Measurements from ENCODE around the gene CLDN22.

The CLDN22 gene

DNA sequence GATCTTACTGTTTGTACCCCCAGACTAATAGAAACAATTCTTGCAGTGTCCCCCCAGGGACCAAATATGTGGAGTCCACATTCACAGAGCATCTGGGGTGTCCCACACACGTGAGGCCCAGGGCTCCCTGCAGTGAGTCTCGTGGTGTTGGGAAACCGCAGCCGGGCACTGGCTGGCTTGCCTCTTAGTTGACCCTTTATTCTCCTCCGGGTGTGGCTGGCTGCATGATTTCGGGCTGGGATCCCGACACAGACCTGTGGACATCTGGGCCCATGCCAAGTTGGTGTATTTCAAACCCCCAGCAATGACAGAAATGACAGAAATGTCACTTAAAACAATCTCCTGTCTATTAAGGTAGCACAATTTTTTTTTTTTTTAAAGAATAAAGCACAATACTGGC, 17.8 kb upstream of the CLDN22 start:
- Histone ChIP-seq H3K9me3 (replicated peaks in 1 of 2; ENCODE audit: control insufficient read depth in 2 of 2, insufficient read depth in 1 of 2, low read depth in 1 of 2, low read length in 2 of 2) (peaks cover 0 to 5% of the 10 kb centered on the region in 2 donors), H3K4me2 (ENCODE audit: insufficient read depth, low read length, poor library complexity, severe bottlenecking) (no peak overlapping the region), H3K27ac (replicated peaks; ENCODE audit: low read length) (no peak overlapping the region), H2BK120ac (ENCODE audit: low read depth, low read length) (no peak overlapping the region), H3K9ac (ENCODE audit: low read depth, low read length, poor library complexity) (no peak overlapping the region), H3K27me3 (ENCODE audit: control insufficient read depth in 3 of 3, insufficient read depth in 3 of 3, low read depth in 1 of 3, low read length in 3 of 3) (no peaks in the 10 kb centered on the region), H2BK5ac (ENCODE audit: low read length) (no peak overlapping the region), H2BK12ac (ENCODE audit: low read length) (no peak overlapping the region), H2AFZ (ENCODE audit: low read length) (no peak overlapping the region), H2BK15ac (ENCODE audit: low read length) (no peak overlapping the region), H3K4ac (ENCODE audit: low read length) (no peak overlapping the region), H4K91ac (ENCODE audit: low read depth, low read length, poor library complexity) (no peak overlapping the region), H3K23ac (ENCODE audit: low read depth, low read length, poor library complexity) (no peak overlapping the region), H3K4me3 (ENCODE audit: low read length in 2 of 2) (no peak overlapping the region), H3K36me3 (replicated peaks in 1 of 2; ENCODE audit: control insufficient read depth in 2 of 2, insufficient read depth in 2 of 2, low read length in 2 of 2) (no peaks in the 10 kb centered on the region), H4K8ac (ENCODE audit: low read depth, low read length) (no peak overlapping the region), H3K4me1 (ENCODE audit: control insufficient read depth in 2 of 2, insufficient read depth in 1 of 2, low read depth in 1 of 2, low read length in 2 of 2) (no peaks in the 10 kb centered on the region), H3K79me1 (ENCODE audit: low read depth, low read length) (no peaks in the 10 kb centered on the region), H3K14ac (ENCODE audit: low read length) (no peak overlapping the region), H3K18ac (ENCODE audit: low read length) (no peak overlapping the region), H2AK5ac (ENCODE audit: low read depth, low read length) (no peak overlapping the region)
- WGBS, 2 donors (ENCODE audit: extremely low coverage in 2 of 2, insufficient read length in 2 of 2, insufficient replicate concordance in 1 of 2) = no CpG with 5 or more reads among the region's 7 CpGs
- no peak for DNase-seq (ENCODE audit: low spot score)

GRCh38 chr4:183337349-183337748, 17.3 kb upstream of the CLDN22 start:
- H3K4ac ChIP-seq (ENCODE audit: low read length) = no peak overlapping the region
- H3K4me3 ChIP-seq (ENCODE audit: low read length in 2 of 2) = no peak overlapping the region
- no peak overlapping the region for H3K18ac ChIP-seq (ENCODE audit: low read length)
- no CpG with 5 or more reads among the region's 9 CpGs for WGBS, 2 donors (ENCODE audit: extremely low coverage in 2 of 2, insufficient read length in 2 of 2, insufficient replicate concordance in 1 of 2)
- no peak overlapping the region for H2BK120ac ChIP-seq (ENCODE audit: low read depth, low read length)
- no peak overlapping the region for H2BK15ac ChIP-seq (ENCODE audit: low read length)
- H3K14ac ChIP-seq (ENCODE audit: low read length) = no peak overlapping the region
- no peak overlapping the region for H3K23ac ChIP-seq (ENCODE audit: low read depth, low read length, poor library complexity)
- DNase-seq (ENCODE audit: low spot score) = no peak
- no peak overlapping the region for H2BK12ac ChIP-seq (ENCODE audit: low read length)
- H3K4me2 ChIP-seq (ENCODE audit: insufficient read depth, low read length, poor library complexity, severe bottlenecking) = no peak overlapping the region
- H3K36me3 ChIP-seq (replicated peaks in 1 of 2; ENCODE audit: control insufficient read depth in 2 of 2, insufficient read depth in 2 of 2, low read length in 2 of 2) = no peaks in the 10 kb centered on the region
- H3K9me3 ChIP-seq (replicated peaks in 1 of 2; ENCODE audit: control insufficient read depth in 2 of 2, insufficient read depth in 1 of 2, low read depth in 1 of 2, low read length in 2 of 2) = peaks cover 0 to 5% of the 10 kb centered on the region in 2 donors
- H3K79me1 ChIP-seq (ENCODE audit: low read depth, low read length) = no peaks in the 10 kb centered on the region
- H2BK5ac ChIP-seq (ENCODE audit: low read length) = no peak overlapping the region
- H2AFZ ChIP-seq (ENCODE audit: low read length) = no peak overlapping the region
- no peaks in the 10 kb centered on the region for H3K27me3 ChIP-seq (ENCODE audit: control insufficient read depth in 3 of 3, insufficient read depth in 3 of 3, low read depth in 1 of 3, low read length in 3 of 3)
- H3K9ac ChIP-seq (ENCODE audit: low read depth, low read length, poor library complexity) = no peak overlapping the region
- H2AK5ac ChIP-seq (ENCODE audit: low read depth, low read length) = no peak overlapping the region
- no peak overlapping the region for H4K91ac ChIP-seq (ENCODE audit: low read depth, low read length, poor library complexity)
- no peak overlapping the region for H3K27ac ChIP-seq (replicated peaks; ENCODE audit: low read length)
- no peaks in the 10 kb centered on the region for H3K4me1 ChIP-seq (ENCODE audit: control insufficient read depth in 2 of 2, insufficient read depth in 1 of 2, low read depth in 1 of 2, low read length in 2 of 2)
- H4K8ac ChIP-seq (ENCODE audit: low read depth, low read length) = no peak overlapping the region

- no peak overlapping the region for H3K18ac ChIP-seq (ENCODE audit: low read length)
- no CpG with 5 or more reads among the region's 3 CpGs for WGBS, 2 donors (ENCODE audit: extremely low coverage in 2 of 2, insufficient read length in 2 of 2, insufficient replicate concordance in 1 of 2)
- H3K4ac ChIP-seq (ENCODE audit: low read length) = no peak overlapping the region
- H2BK5ac ChIP-seq (ENCODE audit: low read length) = no peak overlapping the region
- no peak overlapping the region for H2AK5ac ChIP-seq (ENCODE audit: low read depth, low read length)
- no peak overlapping the region for H3K9ac ChIP-seq (ENCODE audit: low read depth, low read length, poor library complexity)
- no peak overlapping the region for H3K23ac ChIP-seq (ENCODE audit: low read depth, low read length, poor library complexity)
- H3K4me3 ChIP-seq (ENCODE audit: low read length in 2 of 2) = no peak overlapping the region
- no peak overlapping the region for H3K4me2 ChIP-seq (ENCODE audit: insufficient read depth, low read length, poor library complexity, severe bottlenecking)
- DNase-seq (ENCODE audit: low spot score) = no peak
- H3K36me3 ChIP-seq (replicated peaks in 1 of 2; ENCODE audit: control insufficient read depth in 2 of 2, insufficient read depth in 2 of 2, low read length in 2 of 2) = no peaks in the 10 kb centered on the region
- no peak overlapping the region for H2BK15ac ChIP-seq (ENCODE audit: low read length)
- no peak overlapping the region for H3K14ac ChIP-seq (ENCODE audit: low read length)
- H4K8ac ChIP-seq (ENCODE audit: low read depth, low read length) = no peak overlapping the region
- peak overlapping the region; percentile 3 for H2AFZ ChIP-seq (ENCODE audit: low read length)
- no peak overlapping the region for H2BK12ac ChIP-seq (ENCODE audit: low read length)
- no peak overlapping the region for H2BK120ac ChIP-seq (ENCODE audit: low read depth, low read length)
- H3K9me3 ChIP-seq (replicated peaks in 1 of 2; ENCODE audit: control insufficient read depth in 2 of 2, insufficient read depth in 1 of 2, low read depth in 1 of 2, low read length in 2 of 2) = peaks cover 0 to 5% of the 10 kb centered on the region in 2 donors
- no peaks in the 10 kb centered on the region for H3K4me1 ChIP-seq (ENCODE audit: control insufficient read depth in 2 of 2, insufficient read depth in 1 of 2, low read depth in 1 of 2, low read length in 2 of 2)
- H3K27me3 ChIP-seq (ENCODE audit: control insufficient read depth in 3 of 3, insufficient read depth in 3 of 3, low read depth in 1 of 3, low read length in 3 of 3) = no peaks in the 10 kb centered on the region
- H4K91ac ChIP-seq (ENCODE audit: low read depth, low read length, poor library complexity) = no peak overlapping the region
- H3K79me1 ChIP-seq (ENCODE audit: low read depth, low read length) = no peaks in the 10 kb centered on the region
- H3K27ac ChIP-seq (replicated peaks; ENCODE audit: low read length) = no peak overlapping the region
Observed at GRCh38 chr4:183335369-183335940, 15.4 kb upstream of the CLDN22 start.

DNA sequence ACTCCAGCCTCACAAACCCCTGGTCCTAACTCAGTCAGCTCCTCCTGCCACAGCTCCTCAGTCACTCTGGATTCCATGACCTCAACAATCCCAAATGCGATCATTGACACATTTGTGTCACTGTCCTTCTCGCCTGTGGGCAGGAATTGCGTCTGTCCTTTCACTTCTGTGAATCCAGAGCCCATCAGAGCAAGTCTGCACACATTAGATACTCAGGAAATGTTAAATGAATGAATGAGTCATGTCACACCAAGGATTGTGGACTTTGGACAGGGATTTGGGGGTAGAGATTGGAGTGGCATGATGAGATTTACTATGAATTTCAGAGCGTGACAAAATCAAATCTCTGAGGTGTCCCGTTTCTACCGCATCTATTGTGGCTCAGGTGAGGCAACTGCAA, 13.9 kb upstream of the CLDN22 start:
- Histone ChIP-seq H3K36me3 (replicated peaks in 1 of 2; ENCODE audit: control insufficient read depth in 2 of 2, insufficient read depth in 2 of 2, low read length in 2 of 2) (no peaks in the 10 kb centered on the region), H2BK15ac (ENCODE audit: low read length) (no peak overlapping the region), H3K14ac (ENCODE audit: low read length) (no peak overlapping the region), H3K4me2 (ENCODE audit: insufficient read depth, low read length, poor library complexity, severe bottlenecking) (no peak overlapping the region), H3K4me3 (ENCODE audit: low read length in 2 of 2) (no peak overlapping the region), H2BK5ac (ENCODE audit: low read length) (no peak overlapping the region), H3K18ac (ENCODE audit: low read length) (no peak overlapping the region), H3K23ac (ENCODE audit: low read depth, low read length, poor library complexity) (no peak overlapping the region), H3K27ac (replicated peaks; ENCODE audit: low read length) (no peak overlapping the region), H2AK5ac (ENCODE audit: low read depth, low read length) (no peak overlapping the region), H3K4ac (ENCODE audit: low read length) (no peak overlapping the region), H4K91ac (ENCODE audit: low read depth, low read length, poor library complexity) (no peak overlapping the region), H2BK12ac (ENCODE audit: low read length) (no peak overlapping the region), H3K4me1 (ENCODE audit: control insufficient read depth in 2 of 2, insufficient read depth in 1 of 2, low read depth in 1 of 2, low read length in 2 of 2) (no peaks in the 10 kb centered on the region), H3K9me3 (replicated peaks in 1 of 2; ENCODE audit: control insufficient read depth in 2 of 2, insufficient read depth in 1 of 2, low read depth in 1 of 2, low read length in 2 of 2) (peaks cover 0 to 5% of the 10 kb centered on the region in 2 donors), H3K9ac (ENCODE audit: low read depth, low read length, poor library complexity) (no peak overlapping the region), H3K27me3 (ENCODE audit: control insufficient read depth in 3 of 3, insufficient read depth in 3 of 3, low read depth in 1 of 3, low read length in 3 of 3) (no peaks in the 10 kb centered on the region), H2AFZ (ENCODE audit: low read length) (no peak overlapping the region), H3K79me1 (ENCODE audit: low read depth, low read length) (no peaks in the 10 kb centered on the region), H4K8ac (ENCODE audit: low read depth, low read length) (no peak overlapping the region), H2BK120ac (ENCODE audit: low read depth, low read length) (no peak overlapping the region)
- DNase-seq (ENCODE audit: low spot score) = no peak
- no CpG with 5 or more reads among the region's 6 CpGs for WGBS, 2 donors (ENCODE audit: extremely low coverage in 2 of 2, insufficient read length in 2 of 2, insufficient replicate concordance in 1 of 2)

Measured in neuronal stem cell (in vitro differentiated cells).